ENCODE results near the gene SLC39A2.
"Not testable (repeated sequence)": the region's sequence is repeated elsewhere in the genome, so short reads cannot be mapped to it uniquely, and the experiment has no call there.

Gene SLC39A2

GRCh38 chr14:21025371-21026273 is 26.5 kb downstream of the SLC39A2 start:
- DNase-seq (ENCODE audit: low read depth in 2 of 2), result no peak

- no peak for DNase-seq (ENCODE audit: low read depth in 2 of 2)
These were observed 27.3 kb downstream of the SLC39A2 start for GRCh38 chr14:21026274-21026987.

- DNase-seq (ENCODE audit: low read depth in 2 of 2), result no peak
These were observed 27.9 kb downstream of the SLC39A2 start for GRCh38 chr14:21026988-21027315.

GRCh38 chr14:21029917-21030316 is 30.8 kb downstream of the SLC39A2 start, which contains the start of gene TPPP2:
Gene TPPP2 (plus strand): TSS chr14:21030217. CDS start chr14:21030582, 365 bp downstream.
- DNase-seq (ENCODE audit: low read depth in 2 of 2), result no peak

- no peak for DNase-seq (ENCODE audit: low read depth in 2 of 2)
These were observed 31.4 kb downstream of the SLC39A2 start for GRCh38 chr14:21030531-21030930.

GRCh38 chr14:21032326-21033132 is 33.4 kb downstream of the SLC39A2 start:
- DNase-seq (ENCODE audit: low read depth in 2 of 2), result no peak

GRCh38 chr14:21033133-21033698 is 34.1 kb downstream of the SLC39A2 start:
- DNase-seq (ENCODE audit: low read depth in 2 of 2), result no peak

GRCh38 chr14:21034707-21035106 is 35.6 kb downstream of the SLC39A2 start, which contains the start of gene RNASE13:
Gene RNASE13 (minus strand): TSS chr14:21034807. CDS start chr14:21034288, 519 bp downstream.
- DNase-seq (ENCODE audit: low read depth in 2 of 2), result no peak

- no peak for DNase-seq (ENCODE audit: low read depth in 2 of 2)
These were observed 37.7 kb downstream of the SLC39A2 start for GRCh38 chr14:21036751-21037150.

GRCh38 chr14:21037156-21037555 is 38.1 kb downstream of the SLC39A2 start:
- DNase-seq (ENCODE audit: low read depth in 2 of 2), result no peak

GRCh38 chr14:21038441-21039422 is 39.6 kb downstream of the SLC39A2 start:
- DNase-seq (ENCODE audit: low read depth in 2 of 2), result no peak

GRCh38 chr14:21039585-21040369 is 40.7 kb downstream of the SLC39A2 start:
- DNase-seq (ENCODE audit: low read depth in 2 of 2), result no peak

GRCh38 chr14:21040370-21040925 is 41.4 kb downstream of the SLC39A2 start:
- no peak for DNase-seq (ENCODE audit: low read depth in 2 of 2)

- not testable (repeated sequence) for DNase-seq (ENCODE audit: low read depth in 2 of 2)
These were observed 41.8 kb downstream of the SLC39A2 start for GRCh38 chr14:21040941-21041340.

GRCh38 chr14:21041676-21042433 is 42.8 kb downstream of the SLC39A2 start, which contains the start of gene RNASE7:
Gene RNASE7 (plus strand): TSS chr14:21042362. CDS start chr14:21042993, 631 bp downstream.
- no peak for DNase-seq (ENCODE audit: low read depth in 2 of 2)

- DNase-seq (ENCODE audit: low read depth in 2 of 2), result no peak
These were observed 43.8 kb downstream of the SLC39A2 start for GRCh38 chr14:21042918-21043317.

- DNase-seq (ENCODE audit: low read depth in 2 of 2), result no peak
These were observed 44.4 kb downstream of the SLC39A2 start for GRCh38 chr14:21043387-21043973.
